IMR-90 (cell line): ENCODE results near the gene BNIP3. TPM values are rescaled to one million over a fixed set of nuclear protein-coding genes. Genes with fewer than 3 reads are reported as not detected.

Experiments
- ATAC-seq: fragments of 200-7000 bp; cut with Tn5 transposase; 2 replicates; pipeline ENCODE4 v1.9.1; 2020; ENCODE audit warnings: low read depth, mild to moderate bottlenecking, moderate library complexity
- BruUV-seq: library from RNA; stranded (reverse); fragments of 400-500 nt; replicated peaks from 2 replicates; lab custom pipeline; 2021; lab: Mats Ljungman, UMichigan
- CTCF ChIA-PET: fragments of 300-600 bp; formaldehyde crosslinking; extraction: SDS; loops from one replicate; lab custom pipeline; 2021; ENCODE audit warnings: antibody characterized with exemption; lab: Yijun Ruan, JAX
- POLR2A ChIA-PET: fragments of 300-600 bp; sonication (Branson Sonifier 250); formaldehyde crosslinking; loops from one replicate; lab custom pipeline; 2022; ENCODE audit warnings: antibody characterized with exemption; ENCODE audit not compliant: unreplicated experiment; lab: Charles Lee
- DNase-seq: peaks from one replicate; pipeline ENCODE4 v3.0.0; 2013
- H2AFZ ChIP-seq: replicated peaks from 2 replicates; pipeline ENCODE3; 2013; ENCODE audit warnings: low read length, mild to moderate bottlenecking; ENCODE audit not compliant: poor library complexity
- H2AK5ac ChIP-seq: 2 replicates; pipeline ENCODE4 v1.6.1; 2013; ENCODE audit warnings: low read depth, low read length, inconsistent platforms
- H2AK9ac ChIP-seq: replicated peaks from 2 replicates; pipeline ENCODE3; 2013; ENCODE audit warnings: mild to moderate bottlenecking, low read depth, low read length, moderate library complexity; ENCODE audit not compliant: poor library complexity
- H2BK120ac ChIP-seq: 2 replicates; pipeline ENCODE4 v1.6.1; 2013; ENCODE audit warnings: low read depth, low read length, inconsistent platforms
- H2BK15ac ChIP-seq: 3 replicates; pipeline ENCODE4 v1.6.1; 2013; ENCODE audit warnings: low read depth, low read length, inconsistent platforms
- H2BK20ac ChIP-seq: 2 replicates; pipeline ENCODE4 v1.6.1; 2013; ENCODE audit warnings: low read depth, mild to moderate bottlenecking, inconsistent platforms, low read length, moderate library complexity
- H2BK5ac ChIP-seq: 2 replicates; pipeline ENCODE4 v1.6.1; 2013; ENCODE audit warnings: mild to moderate bottlenecking, low read depth, low read length, inconsistent platforms; ENCODE audit not compliant: poor library complexity, severe bottlenecking
- H3K14ac ChIP-seq: replicated peaks from 2 replicates; pipeline ENCODE4 v1.6.1; 2013; ENCODE audit warnings: low read depth, low read length, inconsistent platforms
- H3K18ac ChIP-seq: 2 replicates; pipeline ENCODE4 v1.6.1; 2013; ENCODE audit warnings: low read depth, low read length, control low read depth
- H3K23ac ChIP-seq: 2 replicates; pipeline ENCODE4 v1.6.1; 2013; ENCODE audit warnings: low read depth, low read length, inconsistent platforms
- H3K27ac ChIP-seq: 2 replicates; pipeline ENCODE4 v1.5.1; 2013; ENCODE audit warnings: mild to moderate bottlenecking, control low read depth, low read length; ENCODE audit not compliant: insufficient read depth
- H3K27me3 ChIP-seq: 2 replicates; pipeline ENCODE4 v1.6.1; 2013; ENCODE audit warnings: low read length; ENCODE audit not compliant: control insufficient read depth, insufficient read depth
- H3K36me3 ChIP-seq: 2 replicates; pipeline ENCODE4 v1.6.1; 2013; ENCODE audit warnings: low read length, mixed read lengths; ENCODE audit not compliant: control insufficient read depth, insufficient read depth
- H3K4ac ChIP-seq: 2 replicates; pipeline ENCODE4 v1.6.1; 2013; ENCODE audit warnings: low read depth, low read length, inconsistent platforms
- H3K4me1 ChIP-seq: 2 replicates; pipeline ENCODE4 v1.6.1; 2013; ENCODE audit warnings: low read length, mixed read lengths; ENCODE audit not compliant: control insufficient read depth, insufficient read depth
- H3K4me2 ChIP-seq: 2 replicates; pipeline ENCODE4 v1.6.1; 2013; ENCODE audit warnings: low read depth, mild to moderate bottlenecking, control low read depth, low read length, moderate library complexity
- H3K4me3 ChIP-seq: 2 replicates; pipeline ENCODE4 v1.5.1; 2013; ENCODE audit warnings: low read depth, mild to moderate bottlenecking, control low read depth, low read length, moderate library complexity; ENCODE audit not compliant: insufficient read depth
- H3K56ac ChIP-seq: 2 replicates; pipeline ENCODE4 v1.6.1; 2013; ENCODE audit warnings: low read length, inconsistent platforms; ENCODE audit not compliant: insufficient read depth; ENCODE audit errors: extremely low read depth
- H3K79me1 ChIP-seq, 2 experiments: 2 replicates each; pipeline ENCODE4 v1.6.1; 2013; ENCODE audit warnings: low read length in 2 of 2, inconsistent platforms in 1 of 2, low read depth in 1 of 2
- H3K9ac ChIP-seq: 2 replicates; pipeline ENCODE4 v1.6.1; 2013; ENCODE audit warnings: low read depth, low read length, control low read depth
- H3K9me1 ChIP-seq: 2 replicates; pipeline ENCODE4 v1.6.1; 2013; ENCODE audit warnings: low read length, inconsistent platforms; ENCODE audit not compliant: insufficient read depth
- H3K9me3 ChIP-seq: 2 replicates; pipeline ENCODE4 v1.6.1; 2013; ENCODE audit warnings: low read length; ENCODE audit not compliant: control insufficient read depth, insufficient read depth
- H4K20me1 ChIP-seq: 2 replicates; pipeline ENCODE4 v1.6.1; 2013; ENCODE audit warnings: low read length, inconsistent platforms; ENCODE audit not compliant: insufficient read depth
- H4K5ac ChIP-seq: 2 replicates; pipeline ENCODE4 v1.6.1; 2013; ENCODE audit warnings: mild to moderate bottlenecking, low read depth, low read length, control low read depth
- H4K8ac ChIP-seq, 2 experiments: 2 replicates each; pipeline ENCODE4 v1.6.1; 2013; ENCODE audit warnings: low read depth in 2 of 2, low read length in 2 of 2, control low read depth in 1 of 2, inconsistent platforms in 1 of 2
- H4K91ac ChIP-seq: 2 replicates; pipeline ENCODE4 v1.6.1; 2013; ENCODE audit warnings: low read depth, low read length, inconsistent platforms; ENCODE audit not compliant: insufficient read depth
- CEBPB ChIP-seq: IDR thresholded peaks from 2 replicates; pipeline ENCODE4 v1.6.1; 2012; ENCODE audit warnings: low read depth, low read length, improper control_type of control experiment
- CHD1 ChIP-seq: IDR thresholded peaks from 2 replicates; pipeline ENCODE4 v1.6.1; 2012; ENCODE audit warnings: low read depth, low read length, improper control_type of control experiment
- MAZ ChIP-seq: IDR thresholded peaks from 2 replicates; pipeline ENCODE4 v1.6.1; 2012; ENCODE audit warnings: low read depth, mild to moderate bottlenecking, low read length, improper control_type of control experiment, moderate library complexity, borderline replicate concordance
- RAD21 ChIP-seq: IDR thresholded peaks from 2 replicates; pipeline ENCODE4 v1.6.1; 2012; ENCODE audit warnings: low read length, improper control_type of control experiment
- RFX5 ChIP-seq: IDR thresholded peaks from 2 replicates; pipeline ENCODE4 v1.8.0; 2012; ENCODE audit warnings: low read depth, mild to moderate bottlenecking, low read length, moderate library complexity
- WGBS, 2 experiments: methylation state at CpG; one replicate each; pipeline versions ENCODE4 v1.1.5 to v1.1.7; 2013; ENCODE audit warnings: missing lambda C conversion rate in 2 of 2; ENCODE audit not compliant: insufficient read length in 1 of 2; ENCODE audit errors: extremely low coverage in 2 of 2; 5-methylcytosine and 5-hydroxymethylcytosine counted together
- dilution Hi-C: fragments of 300-500 bp; cut with HindIII; formaldehyde crosslinking; loops from one replicate; pipeline ENCODE4 v1.14.3; 2018; ENCODE audit warnings: low sequenced_read_pairs; ENCODE audit not compliant: unreplicated experiment
- in situ Hi-C: fragments of 300-500 bp; cut with MboI; formaldehyde crosslinking; loops from 3 replicates; pipeline ENCODE4 v1.14.3; 2019; ENCODE audit warnings: low sequenced_read_pairs, inconsistent platforms, mixed read lengths
- intact Hi-C: fragments of 100-400 bp; cut with micrococcal nuclease; formaldehyde crosslinking; loops from 2 replicates; pipeline ENCODE4 v1.10.0; 2022
- polyA plus RNA-seq, 3 experiments: library from polyadenylated mRNA; depleted of rRNA; stranded (reverse); fragments of >200 nt; gene quantifications; 2 replicates each; pipeline ENCODE4 v1.2.3, GENCODE V29; 2012; ENCODE audit warnings: low replicate concordance in 1 of 3
- total RNA-seq: library from RNA; depleted of rRNA; stranded (reverse); fragments of >200 nt; gene quantifications from 2 replicates; pipeline ENCODE4 v1.2.3, GENCODE V29; 2012
- TF ChIP-seq, protein P1 (sequence below): conservative IDR thresholded peaks from 2 replicates; pipeline ENCODE4 v1.5.1; 2012; ENCODE audit warnings: mild to moderate bottlenecking, low read depth, low read length, improper control_type of control experiment
- TF ChIP-seq, protein P2 (sequence below): fragments of 150-350 bp; IDR thresholded peaks from 2 replicates; pipeline ENCODE4 v1.6.1; 2017; ENCODE audit warnings: mild to moderate bottlenecking, antibody characterized with exemption, low read length, low read depth

Gene BNIP3
- total and polyA plus RNA-seq, 2 of the 4 experiments (the other 2 are of a cell fraction), result 134 to 211 TPM

DNA sequence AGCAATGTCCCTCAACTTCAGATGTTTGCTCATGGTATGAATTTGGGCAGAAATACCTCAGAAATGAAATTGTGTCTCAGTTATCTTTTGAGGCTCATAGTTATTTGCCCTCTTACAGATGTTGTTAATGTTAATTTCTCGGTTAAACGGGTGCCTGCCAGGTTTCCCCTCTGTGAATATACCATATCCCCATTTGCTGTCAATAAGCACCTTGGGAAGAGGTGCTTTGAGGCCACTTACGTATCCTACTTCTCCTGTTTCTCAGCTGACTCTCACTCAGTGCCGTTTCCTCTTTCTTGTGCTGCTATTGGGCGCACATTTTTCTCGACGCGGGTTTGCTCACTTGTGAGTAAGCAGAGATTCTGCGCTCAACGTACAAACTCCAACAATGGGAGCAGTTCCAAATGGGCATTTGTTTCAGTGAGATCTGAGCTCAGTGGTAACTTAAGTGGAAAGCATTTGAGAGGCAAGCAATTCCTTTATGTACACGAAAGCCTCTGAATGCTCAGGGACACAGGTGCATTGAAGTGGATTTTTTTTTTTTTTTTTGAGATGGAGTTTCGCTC lies 49.3 kb upstream of the BNIP3 start:
- Histone ChIP-seq H3K14ac (no peak overlapping the region), H3K27me3 (peaks cover 54% of the 10 kb centered on the region), H3K27ac (no peak overlapping the region), H2BK5ac (no peak overlapping the region), H3K36me3 (no peaks in the 10 kb centered on the region), H4K20me1 (no peaks in the 10 kb centered on the region), H3K9me1 (no peaks in the 10 kb centered on the region), H3K56ac (no peak overlapping the region), H3K18ac (no peak overlapping the region), H2AK5ac (no peak overlapping the region), H3K4me3 (no peak overlapping the region), H2BK120ac (no peak overlapping the region), H3K79me1 (no peaks in the 10 kb centered on the region), H4K91ac (no peak overlapping the region), H3K4me2 (no peak overlapping the region), H2BK15ac (no peak overlapping the region), H3K9me3 (peaks cover 4% of the 10 kb centered on the region; the same call in 1 of the 2 replicates), H3K23ac (no peak overlapping the region), H3K4me1 (no peaks in the 10 kb centered on the region), H2AFZ (no peak overlapping the region), H3K9ac (no peak overlapping the region), H3K4ac (no peak overlapping the region), H2BK20ac (no peak overlapping the region), H4K5ac (no peak overlapping the region), H4K8ac (no peak overlapping the region), H2AK9ac (no peak overlapping the region)
- TF ChIP-seq, protein P1, sequence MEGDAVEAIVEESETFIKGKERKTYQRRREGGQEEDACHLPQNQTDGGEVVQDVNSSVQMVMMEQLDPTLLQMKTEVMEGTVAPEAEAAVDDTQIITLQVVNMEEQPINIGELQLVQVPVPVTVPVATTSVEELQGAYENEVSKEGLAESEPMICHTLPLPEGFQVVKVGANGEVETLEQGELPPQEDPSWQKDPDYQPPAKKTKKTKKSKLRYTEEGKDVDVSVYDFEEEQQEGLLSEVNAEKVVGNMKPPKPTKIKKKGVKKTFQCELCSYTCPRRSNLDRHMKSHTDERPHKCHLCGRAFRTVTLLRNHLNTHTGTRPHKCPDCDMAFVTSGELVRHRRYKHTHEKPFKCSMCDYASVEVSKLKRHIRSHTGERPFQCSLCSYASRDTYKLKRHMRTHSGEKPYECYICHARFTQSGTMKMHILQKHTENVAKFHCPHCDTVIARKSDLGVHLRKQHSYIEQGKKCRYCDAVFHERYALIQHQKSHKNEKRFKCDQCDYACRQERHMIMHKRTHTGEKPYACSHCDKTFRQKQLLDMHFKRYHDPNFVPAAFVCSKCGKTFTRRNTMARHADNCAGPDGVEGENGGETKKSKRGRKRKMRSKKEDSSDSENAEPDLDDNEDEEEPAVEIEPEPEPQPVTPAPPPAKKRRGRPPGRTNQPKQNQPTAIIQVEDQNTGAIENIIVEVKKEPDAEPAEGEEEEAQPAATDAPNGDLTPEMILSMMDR, result no peak
- no peak for TF ChIP-seq CEBPB
- no peak for TF ChIP-seq RFX5
- TF ChIP-seq, protein P2, sequence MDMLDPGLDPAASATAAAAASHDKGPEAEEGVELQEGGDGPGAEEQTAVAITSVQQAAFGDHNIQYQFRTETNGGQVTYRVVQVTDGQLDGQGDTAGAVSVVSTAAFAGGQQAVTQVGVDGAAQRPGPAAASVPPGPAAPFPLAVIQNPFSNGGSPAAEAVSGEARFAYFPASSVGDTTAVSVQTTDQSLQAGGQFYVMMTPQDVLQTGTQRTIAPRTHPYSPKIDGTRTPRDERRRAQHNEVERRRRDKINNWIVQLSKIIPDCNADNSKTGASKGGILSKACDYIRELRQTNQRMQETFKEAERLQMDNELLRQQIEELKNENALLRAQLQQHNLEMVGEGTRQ, result no peak
- TF ChIP-seq CHD1, result no peak
- TF ChIP-seq RAD21, result no peak
- no peak for TF ChIP-seq MAZ
- intact Hi-C loops (no loop called here), dilution Hi-C loops (no loop called here), in situ Hi-C loops (no loop called here)
- DNase-seq, result no peak
- ATAC-seq, result no peak
- BruUV-seq, result no TSS peak
- WGBS, 2 experiments, result 25% methylated on average over 2 of the region's 12 CpGs; no CpG with 5 or more reads in 1 of the 2 experiments
- CTCF ChIA-PET, result interaction anchor here (0.7 to 1.5 kb wide), 2 partner anchors 8 to 18 kb away, joined by 3 read pairs; no protein-coding TSS in a partner anchor
- POLR2A ChIA-PET, result no interaction called here
